HG02623 (cell line): ENCODE results near the gene SLC25A27.
"Not testable (repeated sequence)": the region's sequence is repeated elsewhere in the genome, so short reads cannot be mapped to it uniquely, and the experiment has no call there.

Source experiments
- ATAC-seq: cut with Tn5 transposase; IDR thresholded peaks from one replicate; pipeline ENCODE4 v1.9.1; 2021; ENCODE audit warnings: moderate library complexity; ENCODE audit not compliant: unreplicated experiment

Gene SLC25A27

GRCh38 chr6:46652603-46653438 lies at the start of gene SLC25A27, which contains the start of gene CYP39A1:
TSS of gene SLC25A27 (plus strand) at chr6:46652975. CDS start at chr6:46653193, 218 bp downstream.
TSS of gene CYP39A1 (minus strand) at chr6:46652818. CDS start at chr6:46652582, 236 bp downstream.
- ATAC-seq: peak; percentile 100

- ATAC-seq: no peak
Measured at GRCh38 chr6:46605091-46605797, 47.5 kb upstream of the SLC25A27 start.

- ATAC-seq: no peak
Measured at GRCh38 chr6:46606338-46606737, 46.4 kb upstream of the SLC25A27 start.

- ATAC-seq: no peak
Measured at GRCh38 chr6:46610862-46611553, 41.8 kb upstream of the SLC25A27 start.

- ATAC-seq: no peak
Measured at GRCh38 chr6:46612645-46613044, 40.1 kb upstream of the SLC25A27 start.

- no peak for ATAC-seq
Measured at GRCh38 chr6:46618726-46619125, 34.0 kb upstream of the SLC25A27 start.

- no peak for ATAC-seq
Measured at GRCh38 chr6:46626228-46626909, 26.4 kb upstream of the SLC25A27 start.

GRCh38 chr6:46626976-46627375 lies 25.8 kb upstream of the SLC25A27 start:
- no peak for ATAC-seq

- ATAC-seq: no peak
Measured at GRCh38 chr6:46628498-46628897, 24.3 kb upstream of the SLC25A27 start.

- no peak for ATAC-seq
Measured at GRCh38 chr6:46628976-46629375, 23.8 kb upstream of the SLC25A27 start.

GRCh38 chr6:46629691-46630090 lies 23.1 kb upstream of the SLC25A27 start:
- ATAC-seq: no peak

GRCh38 chr6:46632053-46632452 lies 20.7 kb upstream of the SLC25A27 start:
- no peak for ATAC-seq

- ATAC-seq: no peak
Measured at GRCh38 chr6:46635462-46635861, 17.3 kb upstream of the SLC25A27 start.

- no peak for ATAC-seq
Measured at GRCh38 chr6:46637145-46637544, 15.6 kb upstream of the SLC25A27 start.

- no peak for ATAC-seq
Measured at GRCh38 chr6:46637933-46638332, 14.8 kb upstream of the SLC25A27 start.

GRCh38 chr6:46638650-46639049 lies 14.1 kb upstream of the SLC25A27 start:
- ATAC-seq: no peak

GRCh38 chr6:46642928-46643751 lies 9.6 kb upstream of the SLC25A27 start:
- ATAC-seq: no peak

GRCh38 chr6:46645265-46645664 lies 7.5 kb upstream of the SLC25A27 start:
- no peak for ATAC-seq

GRCh38 chr6:46648108-46648507 lies 4.7 kb upstream of the SLC25A27 start:
- ATAC-seq: not testable (repeated sequence)

GRCh38 chr6:46648869-46649492 lies 3.8 kb upstream of the SLC25A27 start:
- ATAC-seq: no peak
